ENCODE data around the gene ACBD5. TPM values are rescaled to one million over a fixed set of nuclear protein-coding genes. Genes with fewer than 3 reads are reported as not detected.

ACBD5 gene
- total and polyA plus RNA-seq, 4 donors: 12.6 to 39.7 (median 17.1) TPM

DNA sequence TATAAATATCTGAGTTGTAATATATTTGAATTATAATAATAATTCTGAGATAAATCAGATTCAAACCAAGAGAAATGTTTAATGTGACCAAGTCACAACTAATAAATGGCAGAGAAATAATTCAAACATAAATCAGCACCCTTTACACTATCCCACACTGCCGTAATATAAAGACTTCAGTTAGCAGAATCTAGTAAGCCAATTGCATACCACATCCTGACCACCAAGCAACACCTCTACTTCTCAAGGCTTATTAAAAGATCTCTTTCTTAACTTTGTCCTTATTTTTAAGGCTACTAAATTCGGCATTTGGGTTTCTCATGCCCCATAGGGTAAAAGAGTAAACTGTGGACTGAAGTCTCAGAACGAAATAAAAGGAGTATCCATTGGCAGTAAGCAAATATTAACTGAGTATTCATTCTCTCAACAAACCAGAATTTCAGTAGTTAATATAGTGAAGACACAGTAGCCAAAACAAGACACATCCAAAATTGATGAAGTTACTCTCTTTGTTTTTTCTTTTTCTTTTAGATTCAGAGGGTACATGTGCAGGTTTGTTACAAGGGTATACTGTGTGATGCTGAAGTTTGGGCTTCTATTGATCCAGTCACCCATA lies 14.8 kb downstream of the ACBD5 start:
- peaks cover 0 to 7% (median 3%) of the 10 kb centered on the region in 4 donors for H3K4me1 ChIP-seq (ENCODE audit: control insufficient read depth in 4 of 4, insufficient read depth in 4 of 4, low read length in 3 of 4)
- H3K9ac ChIP-seq (ENCODE audit: low read depth in 1 of 2, low read length in 2 of 2): no peak overlapping the region
- DNase-seq (ENCODE audit: low spot score): no peak
- H3K27me3 ChIP-seq (ENCODE audit: control insufficient read depth in 4 of 4, insufficient read depth in 4 of 4, low read length in 3 of 4): no peaks in the 10 kb centered on the region
- 46% methylated on average over 3 of the region's 3 CpGs for WGBS
- no peak overlapping the region for H3K4me3 ChIP-seq (ENCODE audit: low read depth in 1 of 3, low read length in 3 of 3)
- H3K9me3 ChIP-seq (ENCODE audit: control insufficient read depth in 4 of 4, low read length in 3 of 4): no peaks in the 10 kb centered on the region
- H3K27ac ChIP-seq (ENCODE audit: low read depth in 1 of 2, low read length in 2 of 2): no peak overlapping the region
- TF ChIP-seq SP1 (IDR thresholded peaks at IDR 0.05) (no peak), HNF4A (conservative IDR thresholded peaks at IDR 0.05) (no peak), TAF1 (conservative IDR thresholded peaks at IDR 0.05) (no peak), YY1 (IDR thresholded peaks at IDR 0.05) (no peak), FOXA2 (IDR thresholded peaks at IDR 0.05) (no peak), EGR1 (IDR thresholded peaks at IDR 0.05; ENCODE audit: low read depth in 2 of 2) (no peak), RXRA (IDR thresholded peaks at IDR 0.05) (no peak), JUND (IDR thresholded peaks at IDR 0.05) (no peak)
- TF ChIP-seq, protein P1, sequence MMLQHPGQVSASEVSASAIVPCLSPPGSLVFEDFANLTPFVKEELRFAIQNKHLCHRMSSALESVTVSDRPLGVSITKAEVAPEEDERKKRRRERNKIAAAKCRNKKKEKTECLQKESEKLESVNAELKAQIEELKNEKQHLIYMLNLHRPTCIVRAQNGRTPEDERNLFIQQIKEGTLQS (IDR thresholded peaks at IDR 0.05): no peak
- TF ChIP-seq, protein P2, sequence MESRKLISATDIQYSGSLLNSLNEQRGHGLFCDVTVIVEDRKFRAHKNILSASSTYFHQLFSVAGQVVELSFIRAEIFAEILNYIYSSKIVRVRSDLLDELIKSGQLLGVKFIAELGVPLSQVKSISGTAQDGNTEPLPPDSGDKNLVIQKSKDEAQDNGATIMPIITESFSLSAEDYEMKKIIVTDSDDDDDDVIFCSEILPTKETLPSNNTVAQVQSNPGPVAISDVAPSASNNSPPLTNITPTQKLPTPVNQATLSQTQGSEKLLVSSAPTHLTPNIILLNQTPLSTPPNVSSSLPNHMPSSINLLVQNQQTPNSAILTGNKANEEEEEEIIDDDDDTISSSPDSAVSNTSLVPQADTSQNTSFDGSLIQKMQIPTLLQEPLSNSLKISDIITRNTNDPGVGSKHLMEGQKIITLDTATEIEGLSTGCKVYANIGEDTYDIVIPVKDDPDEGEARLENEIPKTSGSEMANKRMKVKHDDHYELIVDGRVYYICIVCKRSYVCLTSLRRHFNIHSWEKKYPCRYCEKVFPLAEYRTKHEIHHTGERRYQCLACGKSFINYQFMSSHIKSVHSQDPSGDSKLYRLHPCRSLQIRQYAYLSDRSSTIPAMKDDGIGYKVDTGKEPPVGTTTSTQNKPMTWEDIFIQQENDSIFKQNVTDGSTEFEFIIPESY (IDR thresholded peaks at IDR 0.05): no peak
- H3K36me3 ChIP-seq (ENCODE audit: control insufficient read depth in 4 of 4, insufficient read depth in 3 of 4, low read depth in 1 of 4, low read length in 3 of 4): peaks cover 3 to 25% (median 11%) of the 10 kb centered on the region in 4 donors

- H3K27ac ChIP-seq (ENCODE audit: low read depth in 1 of 2, low read length in 2 of 2): no peak overlapping the region
- no peak for DNase-seq (ENCODE audit: low spot score)
- no peak overlapping the region for H3K4me3 ChIP-seq (ENCODE audit: low read depth in 1 of 3, low read length in 3 of 3)
- peaks cover 0 to 7% (median 3%) of the 10 kb centered on the region in 4 donors for H3K4me1 ChIP-seq (ENCODE audit: control insufficient read depth in 4 of 4, insufficient read depth in 4 of 4, low read length in 3 of 4)
- H3K9ac ChIP-seq (ENCODE audit: low read depth in 1 of 2, low read length in 2 of 2): no peak overlapping the region
- H3K27me3 ChIP-seq (ENCODE audit: control insufficient read depth in 4 of 4, insufficient read depth in 4 of 4, low read length in 3 of 4): no peaks in the 10 kb centered on the region
- TF ChIP-seq JUND (IDR thresholded peaks at IDR 0.05) (no peak), EGR1 (IDR thresholded peaks at IDR 0.05; ENCODE audit: low read depth in 2 of 2) (no peak), GABPA (IDR thresholded peaks at IDR 0.05 in 1 of 2, conservative IDR thresholded peaks at IDR 0.05 in 1 of 2) (no peak), TAF1 (conservative IDR thresholded peaks at IDR 0.05) (no peak), NR2F2 (IDR thresholded peaks at IDR 0.05) (no peak), CTCF (IDR thresholded peaks at IDR 0.05; ENCODE audit: low read depth, low read length, missing input control) (no peak), REST (IDR thresholded peaks at IDR 0.05) (no peak), FOXA1 (IDR thresholded peaks at IDR 0.05) (no peak), RXRA (IDR thresholded peaks at IDR 0.05) (no peak), FOXA2 (IDR thresholded peaks at IDR 0.05) (no peak), HNF4G (IDR thresholded peaks at IDR 0.05) (no peak)
- TF ChIP-seq, protein P1 (IDR thresholded peaks at IDR 0.05): no peak
- TF ChIP-seq, protein P2 (IDR thresholded peaks at IDR 0.05): no peak
- 86% methylated on average over 8 of the region's 8 CpGs for WGBS
- H3K36me3 ChIP-seq (ENCODE audit: control insufficient read depth in 4 of 4, insufficient read depth in 3 of 4, low read depth in 1 of 4, low read length in 3 of 4): peaks cover 3 to 30% (median 14%) of the 10 kb centered on the region in 4 donors
- H3K9me3 ChIP-seq (ENCODE audit: control insufficient read depth in 4 of 4, low read length in 3 of 4): no peaks in the 10 kb centered on the region
Measured at GRCh38 chr10:27225011-27225590, 15.5 kb downstream of the ACBD5 start.

All from liver (tissue), 9 donors.